NCI-H2081 treated with DMSO at 0.1 percent for 48 hours (cell line): ENCODE data around the gene CACNA2D2.

ENCODE experiments used
- DNase-seq: peaks from one replicate; lab custom pipeline; 2025; lab: John Stamatoyannopoulos, UW

Gene CACNA2D2

GRCh38 chr3:50495609-50496423 is 7.6 kb downstream of the CACNA2D2 start:
- DNase-seq, result no peak

- no peak for DNase-seq
Measured at GRCh38 chr3:50494126-50494525, 9.3 kb downstream of the CACNA2D2 start.

GRCh38 chr3:50493623-50494022 is 9.8 kb downstream of the CACNA2D2 start:
- DNase-seq, result no peak

GRCh38 chr3:50493086-50493485 is 10.3 kb downstream of the CACNA2D2 start:
- DNase-seq, result no peak

GRCh38 chr3:50491023-50491422 is 12.4 kb downstream of the CACNA2D2 start:
- no peak for DNase-seq

GRCh38 chr3:50490424-50490823 is 13.0 kb downstream of the CACNA2D2 start:
- DNase-seq, result no peak

- DNase-seq, result no peak
Measured at GRCh38 chr3:50487181-50487580, 16.3 kb downstream of the CACNA2D2 start.

GRCh38 chr3:50486219-50486888 is 17.1 kb downstream of the CACNA2D2 start:
- no peak for DNase-seq

- no peak for DNase-seq
Measured at GRCh38 chr3:50484722-50485121, 18.7 kb downstream of the CACNA2D2 start.

GRCh38 chr3:50483374-50483773 is 20.1 kb downstream of the CACNA2D2 start:
- DNase-seq, result peak; percentile 18

- no peak for DNase-seq
Measured at GRCh38 chr3:50481992-50482391, 21.4 kb downstream of the CACNA2D2 start.

GRCh38 chr3:50480471-50480870 is 23.0 kb downstream of the CACNA2D2 start:
- DNase-seq, result no peak

GRCh38 chr3:50479523-50479922 is 23.9 kb downstream of the CACNA2D2 start:
- DNase-seq, result no peak

- no peak for DNase-seq
Measured at GRCh38 chr3:50478671-50479260, 24.7 kb downstream of the CACNA2D2 start.

GRCh38 chr3:50478051-50478450 is 25.4 kb downstream of the CACNA2D2 start:
- DNase-seq, result no peak

GRCh38 chr3:50475348-50475747 is 28.1 kb downstream of the CACNA2D2 start:
- no peak for DNase-seq

GRCh38 chr3:50474717-50475116 is 28.7 kb downstream of the CACNA2D2 start:
- DNase-seq, result no peak

- no peak for DNase-seq
Measured at GRCh38 chr3:50473768-50474167, 29.7 kb downstream of the CACNA2D2 start.

GRCh38 chr3:50472958-50473357 is 30.5 kb downstream of the CACNA2D2 start:
- no peak for DNase-seq

GRCh38 chr3:50470658-50471057 is 32.8 kb downstream of the CACNA2D2 start:
- no peak for DNase-seq

- DNase-seq, result no peak
Measured at GRCh38 chr3:50467919-50468318, 35.5 kb downstream of the CACNA2D2 start.

- no peak for DNase-seq
Measured at GRCh38 chr3:50466177-50466576, 37.3 kb downstream of the CACNA2D2 start.

- DNase-seq, result no peak
Measured at GRCh38 chr3:50464569-50464968, 38.9 kb downstream of the CACNA2D2 start.
